ENCODE results near the gene RGSL1. TPM values are rescaled to one million over a fixed set of nuclear protein-coding genes. Genes with fewer than 3 reads are reported as not detected.

The RGSL1 gene
- total and polyA plus RNA-seq, 2 of the 8 experiments (the other 6 are each of a cell fraction or from before 2014, with no cell fraction given): not detected

DNA sequence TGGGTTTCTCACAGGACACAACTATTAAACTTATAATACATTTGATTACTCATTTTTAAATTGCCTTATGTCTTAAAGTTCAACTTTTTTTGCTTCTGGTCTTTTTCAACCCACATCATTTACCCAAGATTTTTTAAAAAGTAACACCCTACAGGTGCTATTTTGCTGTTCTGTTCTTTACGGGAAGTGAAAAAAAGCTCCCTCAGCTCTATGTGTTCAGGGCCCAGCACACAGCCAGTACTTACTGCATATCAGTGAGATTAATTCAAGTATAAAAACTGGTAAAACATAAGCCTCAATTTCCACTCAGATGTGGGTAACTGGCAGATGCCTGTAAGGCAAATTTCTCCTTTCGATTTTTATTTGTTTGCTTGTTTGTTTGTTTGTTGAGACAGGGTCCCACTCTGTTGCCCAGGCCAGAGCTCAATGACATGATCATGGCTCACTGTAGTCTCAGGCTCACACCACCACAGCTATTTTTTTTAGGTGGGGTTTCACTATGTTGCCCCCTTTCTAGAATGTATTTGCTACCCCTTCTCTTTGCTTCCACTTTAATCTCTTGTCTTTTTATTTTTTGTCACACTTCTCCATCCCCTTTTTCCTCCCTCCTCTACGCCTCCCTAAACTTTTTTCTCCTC is 118.8 kb downstream of the RGSL1 start (continued):
- TF ChIP-seq CHD7 (IDR thresholded peaks at IDR 0.05; ENCODE audit: insufficient replicate concordance, low read length): no peak
- TF ChIP-seq, protein P1, sequence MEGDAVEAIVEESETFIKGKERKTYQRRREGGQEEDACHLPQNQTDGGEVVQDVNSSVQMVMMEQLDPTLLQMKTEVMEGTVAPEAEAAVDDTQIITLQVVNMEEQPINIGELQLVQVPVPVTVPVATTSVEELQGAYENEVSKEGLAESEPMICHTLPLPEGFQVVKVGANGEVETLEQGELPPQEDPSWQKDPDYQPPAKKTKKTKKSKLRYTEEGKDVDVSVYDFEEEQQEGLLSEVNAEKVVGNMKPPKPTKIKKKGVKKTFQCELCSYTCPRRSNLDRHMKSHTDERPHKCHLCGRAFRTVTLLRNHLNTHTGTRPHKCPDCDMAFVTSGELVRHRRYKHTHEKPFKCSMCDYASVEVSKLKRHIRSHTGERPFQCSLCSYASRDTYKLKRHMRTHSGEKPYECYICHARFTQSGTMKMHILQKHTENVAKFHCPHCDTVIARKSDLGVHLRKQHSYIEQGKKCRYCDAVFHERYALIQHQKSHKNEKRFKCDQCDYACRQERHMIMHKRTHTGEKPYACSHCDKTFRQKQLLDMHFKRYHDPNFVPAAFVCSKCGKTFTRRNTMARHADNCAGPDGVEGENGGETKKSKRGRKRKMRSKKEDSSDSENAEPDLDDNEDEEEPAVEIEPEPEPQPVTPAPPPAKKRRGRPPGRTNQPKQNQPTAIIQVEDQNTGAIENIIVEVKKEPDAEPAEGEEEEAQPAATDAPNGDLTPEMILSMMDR (IDR thresholded peaks at IDR 0.05; ENCODE audit: control extremely low read depth in 1 of 3, insufficient read depth in 1 of 3, low read depth in 1 of 3, low read length in 3 of 3): no peak
- no peak for TF ChIP-seq KDM5A (IDR thresholded peaks at IDR 0.05; ENCODE audit: low read length)

Measured in H1 (cell line).